Activated naive CD4-positive, alpha-beta T cell treated with anti-CD3 and anti-CD28 coated beads, Interleukin-2, amount 10 ng/mL, durations not matched to agents 7 days and 5 days (primary cell): ENCODE data around the gene DCLK1.

Experiments used
- CTCF ChIA-PET: fragments of 350-600 bp; sonication (Branson Sonifier 250); formaldehyde crosslinking; loops from one replicate; lab custom pipeline; 2021; ENCODE audit warnings: antibody characterized with exemption; lab: Charles Lee
- DNase-seq: peaks from one replicate; pipeline ENCODE4 v3.0.0-alpha.2; 2020
- H3K27ac Mint-ChIP-seq: one replicate; pipeline ENCODE4 v1.8.0; 2021; ENCODE audit warnings: mild to moderate bottlenecking, moderate library complexity, mixed read lengths
- H3K27me3 Mint-ChIP-seq: one replicate; pipeline ENCODE4 v1.8.0; 2021; ENCODE audit warnings: mild to moderate bottlenecking, mixed read lengths
- H3K36me3 Mint-ChIP-seq: one replicate; pipeline ENCODE4 v1.8.0; 2021; ENCODE audit warnings: mixed read lengths
- H3K4me1 Mint-ChIP-seq: one replicate; pipeline ENCODE4 v1.8.0; 2021; ENCODE audit warnings: mixed read lengths
- H3K4me3 Mint-ChIP-seq: one replicate; pipeline ENCODE4 v1.8.0; 2021; ENCODE audit warnings: mild to moderate bottlenecking, moderate library complexity, mixed read lengths
- H3K9me3 Mint-ChIP-seq: one replicate; pipeline ENCODE4 v1.8.0; 2021; ENCODE audit warnings: mixed read lengths

Gene DCLK1

GRCh38 chr13:35882722-35883497 is 248.3 kb downstream of the DCLK1 start:
- Mint-ChIP-seq H3K27me3 (no peaks in the 10 kb centered on the region), H3K36me3 (no peaks in the 10 kb centered on the region), H3K4me3 (no peak overlapping the region), H3K4me1 (no peaks in the 10 kb centered on the region), H3K9me3 (peaks cover 3% of the 10 kb centered on the region), H3K27ac (no peak overlapping the region)
- no peak for DNase-seq
- CTCF ChIA-PET, result no interaction called here

GRCh38 chr13:35881360-35881759 is 249.8 kb downstream of the DCLK1 start:
- H3K27me3 Mint-ChIP-seq, result no peaks in the 10 kb centered on the region
- H3K27ac Mint-ChIP-seq, result no peak overlapping the region
- H3K36me3 Mint-ChIP-seq, result no peaks in the 10 kb centered on the region
- no peaks in the 10 kb centered on the region for H3K4me1 Mint-ChIP-seq
- no peak for DNase-seq
- peaks cover 3% of the 10 kb centered on the region for H3K9me3 Mint-ChIP-seq
- CTCF ChIA-PET, result no interaction called here
- H3K4me3 Mint-ChIP-seq, result no peak overlapping the region

GRCh38 chr13:35879111-35879510 is 252.1 kb downstream of the DCLK1 start:
- H3K4me1 Mint-ChIP-seq, result no peaks in the 10 kb centered on the region
- H3K9me3 Mint-ChIP-seq, result peaks cover 3% of the 10 kb centered on the region
- no peak overlapping the region for H3K4me3 Mint-ChIP-seq
- DNase-seq, result no peak
- CTCF ChIA-PET, result no interaction called here
- no peak overlapping the region for H3K27ac Mint-ChIP-seq
- H3K27me3 Mint-ChIP-seq, result no peaks in the 10 kb centered on the region
- no peaks in the 10 kb centered on the region for H3K36me3 Mint-ChIP-seq

GRCh38 chr13:35876601-35877000 is 254.6 kb downstream of the DCLK1 start:
- Mint-ChIP-seq H3K27me3 (no peaks in the 10 kb centered on the region), H3K27ac (no peak overlapping the region), H3K9me3 (no peaks in the 10 kb centered on the region), H3K4me1 (no peaks in the 10 kb centered on the region), H3K36me3 (no peaks in the 10 kb centered on the region), H3K4me3 (no peak overlapping the region)
- CTCF ChIA-PET, result no interaction called here
- no peak for DNase-seq

- Mint-ChIP-seq H3K4me1 (no peaks in the 10 kb centered on the region), H3K27me3 (no peaks in the 10 kb centered on the region), H3K9me3 (no peaks in the 10 kb centered on the region), H3K36me3 (no peaks in the 10 kb centered on the region), H3K27ac (no peak overlapping the region), H3K4me3 (no peak overlapping the region)
- CTCF ChIA-PET, result no interaction called here
- no peak for DNase-seq
These were observed 256.5 kb downstream of the DCLK1 start for GRCh38 chr13:35874704-35875103.

GRCh38 chr13:35872369-35872768 is 258.8 kb downstream of the DCLK1 start:
- DNase-seq, result no peak
- no peaks in the 10 kb centered on the region for H3K4me1 Mint-ChIP-seq
- H3K4me3 Mint-ChIP-seq, result no peak overlapping the region
- no peaks in the 10 kb centered on the region for H3K36me3 Mint-ChIP-seq
- CTCF ChIA-PET, result no interaction called here
- no peaks in the 10 kb centered on the region for H3K9me3 Mint-ChIP-seq
- H3K27me3 Mint-ChIP-seq, result peaks cover 3% of the 10 kb centered on the region
- no peak overlapping the region for H3K27ac Mint-ChIP-seq

- Mint-ChIP-seq H3K4me3 (no peak overlapping the region), H3K27me3 (peaks cover 3% of the 10 kb centered on the region), H3K36me3 (no peaks in the 10 kb centered on the region), H3K4me1 (no peaks in the 10 kb centered on the region), H3K9me3 (no peaks in the 10 kb centered on the region), H3K27ac (no peak overlapping the region)
- no peak for DNase-seq
- CTCF ChIA-PET, result no interaction called here
These were observed 259.6 kb downstream of the DCLK1 start for GRCh38 chr13:35871561-35871960.

- H3K9me3 Mint-ChIP-seq, result peaks cover 6% of the 10 kb centered on the region
- peaks cover 3% of the 10 kb centered on the region for H3K27me3 Mint-ChIP-seq
- H3K4me1 Mint-ChIP-seq, result no peaks in the 10 kb centered on the region
- no peak overlapping the region for H3K4me3 Mint-ChIP-seq
- no peak overlapping the region for H3K27ac Mint-ChIP-seq
- CTCF ChIA-PET, result no interaction called here
- no peak for DNase-seq
- H3K36me3 Mint-ChIP-seq, result no peaks in the 10 kb centered on the region
These were observed 264.4 kb downstream of the DCLK1 start for GRCh38 chr13:35866801-35867200.

GRCh38 chr13:35865341-35866240 is 265.6 kb downstream of the DCLK1 start:
- H3K4me1 Mint-ChIP-seq, result no peaks in the 10 kb centered on the region
- CTCF ChIA-PET, result no interaction called here
- no peaks in the 10 kb centered on the region for H3K36me3 Mint-ChIP-seq
- H3K27ac Mint-ChIP-seq, result no peak overlapping the region
- no peak for DNase-seq
- H3K4me3 Mint-ChIP-seq, result no peak overlapping the region
- H3K9me3 Mint-ChIP-seq, result peaks cover 7% of the 10 kb centered on the region
- peaks cover 3% of the 10 kb centered on the region for H3K27me3 Mint-ChIP-seq

- H3K27me3 Mint-ChIP-seq, result peaks cover 2% of the 10 kb centered on the region
- CTCF ChIA-PET, result no interaction called here
- DNase-seq, result no peak
- H3K36me3 Mint-ChIP-seq, result no peaks in the 10 kb centered on the region
- no peak overlapping the region for H3K27ac Mint-ChIP-seq
- no peaks in the 10 kb centered on the region for H3K4me1 Mint-ChIP-seq
- no peak overlapping the region for H3K4me3 Mint-ChIP-seq
- H3K9me3 Mint-ChIP-seq, result peaks cover 8% of the 10 kb centered on the region
These were observed 270.5 kb downstream of the DCLK1 start for GRCh38 chr13:35860661-35861060.

GRCh38 chr13:35859981-35860380 is 271.2 kb downstream of the DCLK1 start:
- H3K36me3 Mint-ChIP-seq, result no peaks in the 10 kb centered on the region
- no peak overlapping the region for H3K4me3 Mint-ChIP-seq
- DNase-seq, result no peak
- peaks cover 8% of the 10 kb centered on the region for H3K9me3 Mint-ChIP-seq
- H3K27me3 Mint-ChIP-seq, result peaks cover 5% of the 10 kb centered on the region
- CTCF ChIA-PET, result no interaction called here
- no peak overlapping the region for H3K27ac Mint-ChIP-seq
- H3K4me1 Mint-ChIP-seq, result no peaks in the 10 kb centered on the region

GRCh38 chr13:35858665-35859064 is 272.5 kb downstream of the DCLK1 start:
- H3K4me3 Mint-ChIP-seq, result no peak overlapping the region
- no peak overlapping the region for H3K27ac Mint-ChIP-seq
- H3K9me3 Mint-ChIP-seq, result peaks cover 8% of the 10 kb centered on the region
- no peaks in the 10 kb centered on the region for H3K36me3 Mint-ChIP-seq
- CTCF ChIA-PET, result no interaction called here
- no peaks in the 10 kb centered on the region for H3K4me1 Mint-ChIP-seq
- no peak for DNase-seq
- peaks cover 5% of the 10 kb centered on the region for H3K27me3 Mint-ChIP-seq

- H3K27ac Mint-ChIP-seq, result no peak overlapping the region
- H3K4me3 Mint-ChIP-seq, result no peak overlapping the region
- CTCF ChIA-PET, result no interaction called here
- H3K36me3 Mint-ChIP-seq, result no peaks in the 10 kb centered on the region
- peaks cover 5% of the 10 kb centered on the region for H3K27me3 Mint-ChIP-seq
- no peaks in the 10 kb centered on the region for H3K4me1 Mint-ChIP-seq
- peaks cover 8% of the 10 kb centered on the region for H3K9me3 Mint-ChIP-seq
- DNase-seq, result no peak
These were observed 273.4 kb downstream of the DCLK1 start for GRCh38 chr13:35857769-35858168.

GRCh38 chr13:35856721-35857364 is 274.3 kb downstream of the DCLK1 start:
- CTCF ChIA-PET, result no interaction called here
- Mint-ChIP-seq H3K9me3 (peaks cover 2% of the 10 kb centered on the region), H3K27ac (no peak overlapping the region), H3K4me1 (no peaks in the 10 kb centered on the region), H3K4me3 (no peak overlapping the region), H3K36me3 (no peaks in the 10 kb centered on the region), H3K27me3 (peaks cover 5% of the 10 kb centered on the region)
- DNase-seq, result no peak
